A673 (cell line): ENCODE data around the gene FLNC. TPM values are rescaled to one million over a fixed set of nuclear protein-coding genes. Genes with fewer than 3 reads are reported as not detected.

Source experiments
- BruUV-seq: library from RNA; stranded (reverse); fragments of 400-500 nt; replicated peaks from 2 replicates; lab custom pipeline; 2021; lab: Mats Ljungman, UMichigan
- CTCF ChIA-PET: fragments of 300-600 bp; sonication (Branson Sonifier 250); formaldehyde crosslinking; loops from one replicate; lab custom pipeline; 2022; ENCODE audit warnings: antibody characterized with exemption; lab: Charles Lee
- POLR2A ChIA-PET: fragments of 300-600 bp; sonication (Branson Sonifier 250); formaldehyde crosslinking; loops from one replicate; lab custom pipeline; 2022; ENCODE audit warnings: antibody characterized with exemption; ENCODE audit not compliant: low non-redundant PET; lab: Charles Lee
- DNase-seq: peaks from one replicate; pipeline ENCODE4 v3.0.0-alpha.2; 2015; ENCODE audit warnings: low spot score
- H3K27ac ChIP-seq: fragments of 200-600 bp; sonication (generic); 2 replicates; pipeline ENCODE4 v1.5.1; 2016; ENCODE audit warnings: mixed run types, low read depth, mild to moderate bottlenecking, mixed read lengths, antibody characterized with exemption, low read length; ENCODE audit not compliant: poor library complexity, severe bottlenecking
- H3K27me3 ChIP-seq: fragments of 200-600 bp; sonication (generic); replicated peaks from 2 replicates; pipeline ENCODE4 v1.6.1; 2017; ENCODE audit warnings: mixed run types, low read depth, mild to moderate bottlenecking, mixed read lengths, antibody characterized with exemption, low read length; ENCODE audit not compliant: insufficient read depth, poor library complexity
- H3K36me3 ChIP-seq: fragments of 200-600 bp; sonication (generic); 2 replicates; pipeline ENCODE4 v1.6.1; 2016; ENCODE audit warnings: mixed run types, mild to moderate bottlenecking, mixed read lengths, antibody characterized with exemption, low read length; ENCODE audit not compliant: insufficient read depth, poor library complexity, severe bottlenecking
- H3K4me1 ChIP-seq: fragments of 200-600 bp; sonication (generic); 2 replicates; pipeline ENCODE4 v1.6.1; 2017; ENCODE audit warnings: mixed run types, mild to moderate bottlenecking, mixed read lengths, antibody characterized with exemption, low read length; ENCODE audit not compliant: insufficient read depth, poor library complexity, severe bottlenecking
- H3K4me3 ChIP-seq: fragments of 200-600 bp; sonication (generic); 2 replicates; pipeline ENCODE4 v1.5.1; 2016; ENCODE audit warnings: low read depth, mixed run types, mild to moderate bottlenecking, mixed read lengths, low read length; ENCODE audit not compliant: poor library complexity, severe bottlenecking
- H3K9me3 ChIP-seq: fragments of 200-600 bp; sonication (generic); 2 replicates; pipeline ENCODE4 v1.6.1; 2016; ENCODE audit warnings: mixed run types, low read depth, mild to moderate bottlenecking, mixed read lengths, antibody characterized with exemption, low read length; ENCODE audit not compliant: poor library complexity, severe bottlenecking
- EZH2 ChIP-seq: fragments of 200-600 bp; sonication (generic); IDR thresholded peaks from 2 replicates; pipeline ENCODE4 v1.6.1; 2017; ENCODE audit warnings: borderline replicate concordance, low read depth, mild to moderate bottlenecking, mixed read lengths, antibody characterized with exemption, low read length; ENCODE audit not compliant: poor library complexity, severe bottlenecking
- intact Hi-C: fragments of 100-400 bp; cut with micrococcal nuclease; formaldehyde crosslinking; loops from one replicate; pipeline ENCODE4 v1.10.0; 2022; ENCODE audit not compliant: unreplicated experiment
- total RNA-seq: library from RNA; stranded (reverse); gene quantifications from 2 replicates; pipeline ENCODE4 v1.2.3, GENCODE V29; 2021
- TF ChIP-seq, protein P1 (sequence below): fragments of 300-800, 200-600 bp; sonication (generic); conservative IDR thresholded peaks from 2 replicates; pipeline ENCODE4 v1.5.1; 2017; ENCODE audit warnings: low read depth, mild to moderate bottlenecking, antibody characterized with exemption, low read length, moderate library complexity, mixed read lengths

FLNC gene
- total RNA-seq, 1 experiment from 2014 or later = 6.5 TPM

DNA sequence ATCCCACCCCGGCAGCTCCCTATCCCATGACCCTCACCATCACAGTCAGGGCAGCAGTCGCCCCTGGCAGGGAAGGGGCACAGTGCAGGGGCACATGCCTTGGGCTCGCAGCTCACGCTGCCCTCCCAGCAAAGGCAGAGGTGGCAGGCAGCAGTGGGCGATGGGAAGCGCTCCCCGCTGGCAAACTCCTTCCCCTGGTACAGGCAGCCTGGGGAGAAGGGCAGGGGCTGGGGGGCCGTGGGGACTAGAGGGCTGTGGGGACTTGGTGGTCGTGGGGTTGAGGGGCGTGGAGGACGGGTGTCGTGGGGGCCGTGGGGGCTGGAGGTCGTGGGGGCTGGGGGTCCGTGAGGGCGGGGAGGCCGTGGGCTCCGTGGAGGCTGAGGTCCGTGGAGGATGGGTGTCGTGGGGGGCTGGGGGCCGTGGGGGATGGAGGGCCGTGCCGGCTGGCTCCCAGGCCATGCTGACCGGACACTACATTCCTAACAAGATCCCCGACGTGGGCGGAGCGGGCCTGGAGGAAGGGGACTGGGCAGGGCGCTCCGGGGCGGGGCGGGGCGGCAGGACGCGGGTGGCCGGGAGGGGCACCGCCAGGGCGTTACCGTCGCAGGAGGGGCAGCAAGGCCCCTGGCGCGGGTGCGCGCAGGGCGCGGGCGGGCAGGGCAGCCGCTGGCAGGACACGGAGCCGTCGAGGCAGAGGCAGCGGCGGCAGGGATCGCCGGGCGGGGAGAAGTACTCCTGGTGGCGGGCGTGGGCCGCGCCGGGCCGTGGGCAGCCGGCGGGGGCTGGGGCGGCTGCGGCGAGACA is 60.3 kb downstream of the FLNC start:
- intact Hi-C loops = no loop called here
- DNase-seq = no peak
- Histone ChIP-seq H3K4me3 (peak overlapping the region; percentile 24), H3K4me1 (no peaks in the 10 kb centered on the region), H3K27ac (no peak overlapping the region), H3K9me3 (no peaks in the 10 kb centered on the region), H3K36me3 (no peaks in the 10 kb centered on the region), H3K27me3 (peaks cover 21% of the 10 kb centered on the region)
- TF ChIP-seq, protein P1, sequence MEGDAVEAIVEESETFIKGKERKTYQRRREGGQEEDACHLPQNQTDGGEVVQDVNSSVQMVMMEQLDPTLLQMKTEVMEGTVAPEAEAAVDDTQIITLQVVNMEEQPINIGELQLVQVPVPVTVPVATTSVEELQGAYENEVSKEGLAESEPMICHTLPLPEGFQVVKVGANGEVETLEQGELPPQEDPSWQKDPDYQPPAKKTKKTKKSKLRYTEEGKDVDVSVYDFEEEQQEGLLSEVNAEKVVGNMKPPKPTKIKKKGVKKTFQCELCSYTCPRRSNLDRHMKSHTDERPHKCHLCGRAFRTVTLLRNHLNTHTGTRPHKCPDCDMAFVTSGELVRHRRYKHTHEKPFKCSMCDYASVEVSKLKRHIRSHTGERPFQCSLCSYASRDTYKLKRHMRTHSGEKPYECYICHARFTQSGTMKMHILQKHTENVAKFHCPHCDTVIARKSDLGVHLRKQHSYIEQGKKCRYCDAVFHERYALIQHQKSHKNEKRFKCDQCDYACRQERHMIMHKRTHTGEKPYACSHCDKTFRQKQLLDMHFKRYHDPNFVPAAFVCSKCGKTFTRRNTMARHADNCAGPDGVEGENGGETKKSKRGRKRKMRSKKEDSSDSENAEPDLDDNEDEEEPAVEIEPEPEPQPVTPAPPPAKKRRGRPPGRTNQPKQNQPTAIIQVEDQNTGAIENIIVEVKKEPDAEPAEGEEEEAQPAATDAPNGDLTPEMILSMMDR = no peak
- no peak for TF ChIP-seq EZH2
- BruUV-seq = no TSS peak
- ChIA-PET POLR2A (no interaction called here), CTCF (no interaction called here)

DNA sequence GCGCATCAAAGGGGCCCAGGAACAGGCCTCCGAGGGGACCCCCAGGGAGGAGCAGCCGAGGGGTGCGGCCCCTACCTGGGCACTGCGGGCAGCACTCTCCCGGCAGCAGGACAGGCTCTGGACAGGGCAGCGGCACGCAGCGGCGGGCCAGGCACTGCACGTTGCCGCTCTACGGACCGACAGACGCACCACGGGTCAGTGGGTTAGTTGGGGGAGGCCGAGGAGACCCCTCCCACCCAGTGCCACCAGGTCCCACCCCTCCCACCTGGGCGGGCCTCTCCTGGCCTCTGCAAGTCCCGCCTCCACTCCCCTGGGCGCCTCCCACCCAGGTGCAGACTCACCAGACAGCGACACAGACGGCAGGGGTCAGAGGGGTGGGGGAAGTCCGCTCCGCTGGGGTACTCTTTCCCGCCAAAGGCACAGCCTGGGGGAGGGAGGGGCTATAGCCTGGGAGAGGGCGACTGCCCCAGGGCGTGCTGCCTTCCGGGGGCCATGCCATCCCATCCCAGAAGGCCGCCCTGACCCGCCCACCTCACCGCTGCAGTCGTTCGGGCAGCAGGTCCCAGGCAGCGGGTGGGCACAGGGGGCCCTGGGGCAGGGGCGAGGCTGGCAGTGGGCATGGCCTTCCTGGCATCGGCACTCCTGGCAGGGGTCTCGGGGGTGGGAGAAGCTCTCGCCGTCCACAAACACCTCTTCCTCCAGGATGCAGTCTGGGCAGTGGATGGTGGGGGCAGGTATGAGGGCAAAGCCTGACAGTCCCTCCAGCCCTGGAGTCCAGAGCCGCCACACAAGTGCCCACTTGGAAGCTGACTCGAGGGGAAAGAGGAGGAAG is 61.1 kb downstream of the FLNC start:
- no TSS peak for BruUV-seq
- TF ChIP-seq, protein P1 = no peak
- no peak for TF ChIP-seq EZH2
- ChIA-PET CTCF (no interaction called here), POLR2A (no interaction called here)
- H3K9me3 ChIP-seq = no peaks in the 10 kb centered on the region
- H3K27me3 ChIP-seq = peaks cover 21% of the 10 kb centered on the region
- no peak for DNase-seq
- intact Hi-C loops = no loop called here
- H3K36me3 ChIP-seq = no peaks in the 10 kb centered on the region
- H3K4me1 ChIP-seq = no peaks in the 10 kb centered on the region
- no peak overlapping the region for H3K27ac ChIP-seq
- no peak overlapping the region for H3K4me3 ChIP-seq

DNA sequence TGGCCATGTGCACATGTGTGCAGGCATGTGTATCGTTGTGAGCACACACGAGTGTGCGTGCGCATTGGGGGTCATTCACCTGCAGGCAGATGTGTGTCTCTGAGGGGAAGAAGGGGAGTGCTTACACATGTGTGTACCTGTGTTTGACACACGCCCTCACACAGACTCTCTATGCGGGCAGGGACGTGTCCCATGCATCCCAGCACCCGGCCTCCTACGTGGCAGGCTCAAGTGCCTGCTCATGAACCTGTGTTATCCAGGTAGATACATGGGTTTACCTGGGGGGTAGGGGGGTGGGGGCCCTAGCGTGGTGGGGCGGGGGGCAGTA is 61.7 kb downstream of the FLNC start:
- no peaks in the 10 kb centered on the region for H3K36me3 ChIP-seq
- no peak overlapping the region for H3K27ac ChIP-seq
- no peak overlapping the region for H3K4me3 ChIP-seq
- no peaks in the 10 kb centered on the region for H3K9me3 ChIP-seq
- H3K4me1 ChIP-seq = no peaks in the 10 kb centered on the region
- no peak for DNase-seq
- ChIA-PET POLR2A (no interaction called here), CTCF (no interaction called here)
- intact Hi-C loops = no loop called here
- no peak for TF ChIP-seq EZH2
- TF ChIP-seq, protein P1 = no peak
- no TSS peak for BruUV-seq
- H3K27me3 ChIP-seq = peaks cover 21% of the 10 kb centered on the region
